Cardiac muscle cell (in vitro differentiated cells and primary cell): ENCODE measurements around the gene ANKRD2. TPM values are rescaled to one million over a fixed set of nuclear protein-coding genes. Genes with fewer than 3 reads are reported as not detected.

Experiments
- DNase-seq, 2 donors: peaks; one replicate each; pipeline versions ENCODE4 v3.0.0 to v3.0.0-alpha.2; 2010 to 2017; ENCODE audit warnings: low read depth in 1 of 2, low spot score in 1 of 2
- H3K27ac ChIP-seq: fragments of 200-600 bp; sonication (generic); 2 replicates; pipeline ENCODE4 v1.5.1; 2016
- H3K27me3 ChIP-seq: fragments of 200-600 bp; sonication (generic); 2 replicates; pipeline ENCODE4 v1.6.0; 2016; ENCODE audit warnings: control low read depth
- H3K36me3 ChIP-seq: fragments of 200-600 bp; sonication (generic); 2 replicates; pipeline ENCODE4 v1.5.1; 2016; ENCODE audit warnings: control low read depth
- H3K4me1 ChIP-seq: fragments of 200-600 bp; sonication (generic); 2 replicates; pipeline ENCODE4 v1.8.1; 2017; ENCODE audit warnings: low read depth, mild to moderate bottlenecking, mixed run types
- H3K4me3 ChIP-seq: fragments of 200-600 bp; sonication (generic); 2 replicates; pipeline ENCODE4 v1.5.1; 2016; ENCODE audit warnings: mild to moderate bottlenecking
- H3K9me3 ChIP-seq: fragments of 200-600 bp; sonication (generic); 2 replicates; pipeline ENCODE4 v1.5.1; 2017; ENCODE audit warnings: low read depth, mild to moderate bottlenecking, control low read depth
- CTCF ChIP-seq: IDR thresholded peaks from 2 replicates; pipeline ENCODE4 v1.5.1; 2012; ENCODE audit warnings: low read depth, mild to moderate bottlenecking, low read length
- polyA plus RNA-seq: library from polyadenylated mRNA; unstranded; fragments of >200 nt; fragmentation: Nextera tagmentation; extraction: Ambion mirVana; gene quantifications from 2 replicates; pipeline ENCODE4 v1.2.1, GENCODE V29; 2016
- total RNA-seq: library from RNA; depleted of rRNA; stranded (reverse); fragments of >200 nt; gene quantifications from 2 replicates; pipeline ENCODE4 v1.2.3, GENCODE V29; 2016

Gene ANKRD2
- total and polyA plus RNA-seq, 2 experiments from 2014 or later = not detected

GRCh38 chr10:97632949-97633884, 60.6 kb downstream of the ANKRD2 start, which contains the start of gene MORN4:
MORN4 (minus strand) TSS chr10:97633500; CDS start chr10:97619653, 13,847 bp downstream.
- H3K4me1 ChIP-seq = no peaks in the 10 kb centered on the region
- no peaks in the 10 kb centered on the region for H3K27me3 ChIP-seq
- H3K4me3 ChIP-seq = peak within 1 kb of the TSS; percentile 56
- peak within 1 kb of the TSS; percentile 83 for H3K27ac ChIP-seq
- no peaks in the 10 kb centered on the region for H3K9me3 ChIP-seq
- H3K36me3 ChIP-seq = no peaks in the 10 kb centered on the region
- no peak for TF ChIP-seq CTCF
- peak; percentile 94 to 96 for DNase-seq

Other genes with a start within 250 kb of the ANKRD2 start
- 25.4 and 30.6 TPM in 2 replicates for gene FRAT2, start 238.1 kb upstream of the ANKRD2 start, total RNA-seq
- gene FRAT2, start 238.1 kb upstream of the ANKRD2 start, polyA plus RNA-seq = 30.1 and 41.7 TPM in 2 replicates
- gene RRP12, start 171.4 kb upstream of the ANKRD2 start, total RNA-seq = 14.5 and 16.2 TPM in 2 replicates
- 14.8 and 14.9 TPM in 2 replicates for gene RRP12, start 171.4 kb upstream of the ANKRD2 start, polyA plus RNA-seq
- gene PGAM1, start 146.6 kb upstream of the ANKRD2 start, total RNA-seq = 912 and 1,364 TPM in 2 replicates
- gene PGAM1, start 146.6 kb upstream of the ANKRD2 start, polyA plus RNA-seq = 1,322 and 1,889 TPM in 2 replicates
- 33.6 and 38.3 TPM in 2 replicates for gene EXOSC1, start 126.8 kb upstream of the ANKRD2 start, total RNA-seq
- 56.5 and 75.0 TPM in 2 replicates for gene EXOSC1, start 126.8 kb upstream of the ANKRD2 start, polyA plus RNA-seq
- gene ZDHHC16, start 126.6 kb upstream of the ANKRD2 start, total RNA-seq = 30.8 and 43.2 TPM in 2 replicates
- 58.4 and 85.5 TPM in 2 replicates for gene ZDHHC16, start 126.6 kb upstream of the ANKRD2 start, polyA plus RNA-seq
- gene MMS19, start 74.4 kb upstream of the ANKRD2 start, total RNA-seq = 94.0 and 124 TPM in 2 replicates
- 72.5 and 85.6 TPM in 2 replicates for gene MMS19, start 74.4 kb upstream of the ANKRD2 start, polyA plus RNA-seq
- gene UBTD1, start 73.9 kb upstream of the ANKRD2 start, total RNA-seq = 9.5 and 13.5 TPM in 2 replicates
- 13.1 and 15.8 TPM in 2 replicates for gene UBTD1, start 73.9 kb upstream of the ANKRD2 start, polyA plus RNA-seq
- gene HOGA1, start 11.6 kb downstream of the ANKRD2 start, total RNA-seq = 2.1 and 3.8 TPM in 2 replicates
- gene HOGA1, start 11.6 kb downstream of the ANKRD2 start, polyA plus RNA-seq = 2.1 and 5.3 TPM in 2 replicates
- 0.25 and 0.30 TPM in 2 replicates for gene C10orf62, start 16.9 kb downstream of the ANKRD2 start, total RNA-seq
- gene C10orf62, start 16.9 kb downstream of the ANKRD2 start, polyA plus RNA-seq = not detected in 2 replicates
- gene MORN4, start 60.7 kb downstream of the ANKRD2 start, total RNA-seq = 16.8 and 18.7 TPM in 2 replicates
- 48.1 and 61.4 TPM in 2 replicates for gene MORN4, start 60.7 kb downstream of the ANKRD2 start, polyA plus RNA-seq
- gene PI4K2A, start 67.9 kb downstream of the ANKRD2 start, total RNA-seq = 19.7 and 24.9 TPM in 2 replicates
- 15.8 and 20.1 TPM in 2 replicates for gene PI4K2A, start 67.9 kb downstream of the ANKRD2 start, polyA plus RNA-seq
- gene AVPI1, start 114.5 kb downstream of the ANKRD2 start, total RNA-seq = 8.7 and 19.0 TPM in 2 replicates
- 12.9 and 15.8 TPM in 2 replicates for gene AVPI1, start 114.5 kb downstream of the ANKRD2 start, polyA plus RNA-seq
- 35.2 and 38.3 TPM in 2 replicates for gene MARVELD1, start 141.0 kb downstream of the ANKRD2 start, total RNA-seq
- gene MARVELD1, start 141.0 kb downstream of the ANKRD2 start, polyA plus RNA-seq = 41.7 and 55.5 TPM in 2 replicates
- gene ZFYVE27, start 164.3 kb downstream of the ANKRD2 start, total RNA-seq = 39.1 and 59.8 TPM in 2 replicates
- gene ZFYVE27, start 164.3 kb downstream of the ANKRD2 start, polyA plus RNA-seq = 50.7 and 52.8 TPM in 2 replicates
- 23.7 and 35.0 TPM in 2 replicates for gene SFRP5, start 199.2 kb downstream of the ANKRD2 start, total RNA-seq
- gene SFRP5, start 199.2 kb downstream of the ANKRD2 start, polyA plus RNA-seq = 29.3 and 38.2 TPM in 2 replicates